ENCODE results near the gene RCSD1. TPM values are rescaled to one million over a fixed set of nuclear protein-coding genes. Genes with fewer than 3 reads are reported as not detected.

Gene RCSD1
- total and polyA plus RNA-seq, 2 of the 4 experiments (the other 2 are of a cell fraction) = 0.03 TPM; not detected in 1

GRCh38 chr1:167631936-167632614, 2.0 kb downstream of the RCSD1 start:
- no TSS peak for BruUV-seq (replicated peaks)

More at GRCh38 chr1:167631936-167632614, 2.0 kb downstream of the RCSD1 start:
- Histone ChIP-seq H2AK9ac (replicated peaks; ENCODE audit: low read depth, low read length, poor library complexity) (peak overlapping the region; percentile 30), H3K27ac (ENCODE audit: insufficient read depth, low read length) (no peak overlapping the region), H2BK5ac (ENCODE audit: low read depth, low read length, poor library complexity, severe bottlenecking) (no peak overlapping the region), H2BK20ac (ENCODE audit: low read depth, low read length) (no peak overlapping the region), H3K4ac (ENCODE audit: low read depth, low read length) (no peak overlapping the region), H3K9me3 (ENCODE audit: control insufficient read depth, insufficient read depth, low read length) (no peaks in the 10 kb centered on the region), H3K4me2 (ENCODE audit: low read depth, low read length) (no peak overlapping the region), H3K18ac (ENCODE audit: low read depth, low read length) (no peak overlapping the region), H3K9me1 (ENCODE audit: insufficient read depth, low read length) (no peaks in the 10 kb centered on the region), H4K20me1 (ENCODE audit: insufficient read depth, low read length) (no peaks in the 10 kb centered on the region), H3K36me3 (ENCODE audit: control insufficient read depth, insufficient read depth, low read length) (no peaks in the 10 kb centered on the region), H4K91ac (ENCODE audit: insufficient read depth, low read depth, low read length) (no peak overlapping the region), H2BK120ac (ENCODE audit: low read depth, low read length) (no peak overlapping the region), H3K14ac (replicated peaks; ENCODE audit: low read depth, low read length) (no peak overlapping the region), H2AFZ (replicated peaks; ENCODE audit: low read length, poor library complexity) (no peak overlapping the region), H2BK15ac (ENCODE audit: low read depth, low read length) (no peak overlapping the region), H3K79me1 (ENCODE audit: low read depth in 1 of 2, low read length in 2 of 2) (no peaks in the 10 kb centered on the region), H3K27me3 (ENCODE audit: control insufficient read depth, insufficient read depth, low read length) (peaks cover 62% of the 10 kb centered on the region), H3K56ac (ENCODE audit: extremely low read depth, insufficient read depth, low read length) (no peak overlapping the region), H2AK5ac (ENCODE audit: low read depth, low read length) (no peak overlapping the region), H3K4me1 (ENCODE audit: control insufficient read depth, insufficient read depth, low read length) (no peaks in the 10 kb centered on the region), H3K9ac (ENCODE audit: low read depth, low read length) (no peak overlapping the region), H3K4me3 (ENCODE audit: insufficient read depth, low read depth, low read length) (no peak overlapping the region), H3K23ac (ENCODE audit: low read depth, low read length) (no peak overlapping the region), H4K8ac (ENCODE audit: low read depth in 2 of 2, low read length in 2 of 2) (no peak overlapping the region), H4K5ac (ENCODE audit: low read depth, low read length) (no peak overlapping the region)
- DNase-seq (no peak), ATAC-seq (ENCODE audit: low read depth) (no peak)
- POLR2A ChIA-PET (ENCODE audit: unreplicated experiment) = no interaction called here
- intact Hi-C loops (cut with micrococcal nuclease) (no loop called here), dilution Hi-C loops (cut with HindIII; ENCODE audit: low sequenced_read_pairs, unreplicated experiment) (no loop called here), in situ Hi-C loops (cut with MboI; ENCODE audit: low sequenced_read_pairs) (no loop called here)
- TF ChIP-seq CEBPB (IDR thresholded peaks at IDR 0.05; ENCODE audit: low read depth, low read length) (no peak), POLR2A (IDR thresholded peaks at IDR 0.05; ENCODE audit: low read depth, low read length) (no peak), SMC3 (IDR thresholded peaks at IDR 0.05; ENCODE audit: low read depth, low read length) (no peak), MAZ (IDR thresholded peaks at IDR 0.05; ENCODE audit: borderline replicate concordance, low read depth, low read length) (no peak), RFX5 (IDR thresholded peaks at IDR 0.05; ENCODE audit: low read depth, low read length) (no peak), CTCF (conservative IDR thresholded peaks at IDR 0.05; ENCODE audit: low read depth, low read length) (no peak), MAFK (IDR thresholded peaks at IDR 0.05; ENCODE audit: low read depth, low read length) (no peak)
- TF ChIP-seq, protein P1, sequence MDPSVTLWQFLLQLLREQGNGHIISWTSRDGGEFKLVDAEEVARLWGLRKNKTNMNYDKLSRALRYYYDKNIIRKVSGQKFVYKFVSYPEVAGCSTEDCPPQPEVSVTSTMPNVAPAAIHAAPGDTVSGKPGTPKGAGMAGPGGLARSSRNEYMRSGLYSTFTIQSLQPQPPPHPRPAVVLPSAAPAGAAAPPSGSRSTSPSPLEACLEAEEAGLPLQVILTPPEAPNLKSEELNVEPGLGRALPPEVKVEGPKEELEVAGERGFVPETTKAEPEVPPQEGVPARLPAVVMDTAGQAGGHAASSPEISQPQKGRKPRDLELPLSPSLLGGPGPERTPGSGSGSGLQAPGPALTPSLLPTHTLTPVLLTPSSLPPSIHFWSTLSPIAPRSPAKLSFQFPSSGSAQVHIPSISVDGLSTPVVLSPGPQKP (IDR thresholded peaks at IDR 0.05; ENCODE audit: borderline replicate concordance, low read depth, low read length) = no peak
- TF ChIP-seq, protein P2, sequence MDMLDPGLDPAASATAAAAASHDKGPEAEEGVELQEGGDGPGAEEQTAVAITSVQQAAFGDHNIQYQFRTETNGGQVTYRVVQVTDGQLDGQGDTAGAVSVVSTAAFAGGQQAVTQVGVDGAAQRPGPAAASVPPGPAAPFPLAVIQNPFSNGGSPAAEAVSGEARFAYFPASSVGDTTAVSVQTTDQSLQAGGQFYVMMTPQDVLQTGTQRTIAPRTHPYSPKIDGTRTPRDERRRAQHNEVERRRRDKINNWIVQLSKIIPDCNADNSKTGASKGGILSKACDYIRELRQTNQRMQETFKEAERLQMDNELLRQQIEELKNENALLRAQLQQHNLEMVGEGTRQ (IDR thresholded peaks at IDR 0.05; ENCODE audit: low read depth, low read length) = no peak
- no CpG with 5 or more reads among the region's 4 CpGs for WGBS, 2 experiments (ENCODE audit: extremely low coverage in 2 of 2, insufficient read length in 1 of 2)
- CTCF ChIA-PET = no interaction called here

All from IMR-90 (cell line).